Islet precursor cell (in vitro differentiated cells): ENCODE results near the gene SLC25A44.
A peak's percentile ranks its signal among the peaks of the same experiment; 100 is the strongest.

Experiments used
- DNase-seq: peaks from one replicate; pipeline ENCODE4 v3.0.0-alpha.2; 2018

The SLC25A44 gene

DNA sequence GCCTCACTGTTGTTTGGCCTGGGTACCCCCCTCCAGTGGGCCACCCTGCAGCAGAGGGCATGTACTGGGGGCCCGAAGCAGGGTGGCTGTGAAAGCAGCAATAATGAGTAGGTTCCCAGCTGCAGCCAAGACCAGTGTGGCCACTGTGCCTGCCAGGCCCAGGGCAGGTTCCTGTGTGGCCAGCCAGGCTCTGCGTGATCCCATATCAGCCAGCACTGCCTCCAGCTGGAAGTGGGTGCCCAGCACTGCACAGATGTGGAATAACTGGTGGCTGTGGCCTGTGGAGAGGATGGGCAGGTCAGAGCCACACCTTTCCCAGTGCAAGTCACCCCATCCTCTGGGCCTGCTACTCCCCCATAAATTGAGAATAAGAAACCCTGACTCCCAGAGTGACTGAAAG is 50.2 kb downstream of the SLC25A44 start:
- peak; percentile 64 for DNase-seq

DNA sequence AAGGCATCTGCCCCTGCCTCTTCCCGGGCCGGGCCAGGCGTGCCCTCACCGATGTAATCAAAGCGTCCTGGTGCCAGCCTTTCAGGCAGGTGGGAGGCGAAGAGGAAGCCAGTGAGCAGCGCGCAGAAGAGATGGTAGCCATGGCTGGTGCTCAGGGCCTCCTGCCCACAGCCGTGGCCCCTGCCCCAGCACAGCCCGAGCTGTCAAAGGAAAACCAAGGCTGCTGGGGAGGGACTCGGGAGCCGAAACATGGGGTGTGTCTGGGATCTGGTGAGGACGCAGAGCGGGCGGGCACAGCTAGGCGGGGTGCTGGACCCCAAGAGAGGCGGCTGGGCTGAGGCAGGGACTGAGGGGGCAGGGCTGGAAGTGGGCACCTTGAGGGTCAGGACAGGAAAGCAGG is 50.8 kb downstream of the SLC25A44 start:
- DNase-seq, result no peak

DNA sequence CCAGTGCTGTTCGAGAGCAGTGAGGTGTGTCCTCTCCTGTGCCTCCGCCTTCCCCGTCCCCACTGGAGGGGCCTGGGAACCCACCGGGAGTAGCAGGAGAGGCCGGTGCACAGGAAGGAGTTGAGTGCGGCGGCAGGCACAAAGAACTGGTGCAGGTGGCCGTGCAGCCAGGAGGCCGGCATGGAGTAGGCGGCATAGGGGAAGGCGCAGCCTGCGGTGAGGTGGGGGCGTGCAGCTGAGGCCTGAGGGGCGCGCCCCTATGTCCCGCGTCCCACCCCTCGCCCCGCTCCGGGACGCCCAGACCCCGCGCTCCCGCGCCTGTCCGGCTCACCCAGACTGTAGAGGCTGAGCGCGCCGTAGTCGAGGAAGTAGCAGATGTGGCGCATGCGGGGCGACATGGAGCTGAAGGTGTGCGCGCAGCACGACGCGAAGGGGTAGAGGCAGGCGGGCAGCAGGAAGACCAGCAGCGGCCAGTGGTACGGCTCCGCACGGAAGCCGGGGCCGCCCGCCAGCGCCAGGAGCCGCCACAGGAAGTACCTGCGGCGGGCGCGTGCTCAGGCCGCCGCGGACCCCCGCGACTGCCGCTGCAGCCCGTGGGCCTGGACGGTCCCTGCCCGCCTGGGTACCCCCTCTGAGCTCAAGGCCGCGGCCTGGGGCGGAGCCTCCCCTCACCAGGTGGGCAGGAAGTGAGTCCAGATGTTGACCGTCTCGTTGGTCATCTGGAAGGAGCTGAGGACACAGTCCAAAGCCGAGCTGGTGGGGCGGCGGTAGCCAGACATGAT is 51.7 kb downstream of the SLC25A44 start:
- DNase-seq, result no peak

DNA sequence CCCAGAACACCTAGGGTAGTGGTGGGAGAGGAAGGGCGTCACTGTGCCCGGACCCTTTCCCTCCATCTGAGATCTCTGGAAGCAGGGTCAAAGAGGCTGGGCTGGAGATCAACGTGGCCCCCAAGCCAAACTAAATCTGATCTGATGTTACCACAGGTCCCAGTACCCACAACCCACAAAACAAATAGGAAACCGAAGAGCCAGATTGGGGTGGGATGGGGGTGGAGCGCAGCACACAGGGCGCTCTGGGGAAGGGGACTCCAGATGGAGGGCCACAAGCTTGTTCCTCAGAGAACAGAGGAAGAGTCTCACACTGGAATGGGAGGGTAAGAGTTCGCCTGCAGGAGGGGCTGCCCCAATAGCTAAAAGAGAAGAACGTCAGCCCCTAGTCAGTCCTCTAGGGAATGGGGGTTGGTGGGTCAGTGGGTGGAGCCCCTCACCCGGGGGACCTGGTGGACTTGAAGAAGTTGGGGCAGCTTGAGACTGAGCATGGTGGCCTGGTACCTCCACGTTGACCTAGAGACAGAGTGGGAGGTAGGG is 52.4 kb downstream of the SLC25A44 start:
- no peak for DNase-seq

DNA sequence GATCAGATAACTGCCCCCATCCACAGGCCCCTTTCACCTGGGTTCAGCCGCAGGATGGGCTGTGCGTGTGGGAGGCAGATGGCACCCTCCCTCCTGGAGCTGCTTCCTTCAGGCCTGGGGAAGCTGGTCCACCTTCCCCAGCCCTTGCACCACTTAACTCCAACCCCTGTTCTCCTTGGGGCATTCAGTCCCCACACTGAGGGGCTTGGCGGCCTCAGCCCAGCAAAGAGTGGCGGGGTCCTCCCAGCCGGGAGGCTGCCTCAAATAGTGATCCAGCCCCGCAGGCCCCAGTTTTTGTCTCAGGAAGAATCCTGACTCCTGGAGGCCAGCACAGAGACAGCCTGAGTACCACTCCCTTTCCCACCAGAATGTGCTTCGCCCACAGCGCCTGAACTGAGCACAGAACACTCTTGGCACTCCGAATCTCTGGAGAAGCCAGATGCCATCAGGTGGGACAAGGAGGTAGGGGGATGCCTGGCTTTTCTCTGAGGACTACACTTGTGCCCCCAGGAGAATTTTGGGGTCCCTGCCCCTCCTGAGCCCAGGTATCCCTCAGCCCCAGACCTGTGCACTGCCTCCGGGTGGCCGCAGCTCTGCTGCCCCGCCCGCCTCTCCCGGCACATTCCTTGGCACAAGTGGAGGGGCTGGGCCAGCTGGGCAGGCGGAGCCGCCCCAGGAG is 53.0 kb downstream of the SLC25A44 start:
- DNase-seq, result no peak

DNA sequence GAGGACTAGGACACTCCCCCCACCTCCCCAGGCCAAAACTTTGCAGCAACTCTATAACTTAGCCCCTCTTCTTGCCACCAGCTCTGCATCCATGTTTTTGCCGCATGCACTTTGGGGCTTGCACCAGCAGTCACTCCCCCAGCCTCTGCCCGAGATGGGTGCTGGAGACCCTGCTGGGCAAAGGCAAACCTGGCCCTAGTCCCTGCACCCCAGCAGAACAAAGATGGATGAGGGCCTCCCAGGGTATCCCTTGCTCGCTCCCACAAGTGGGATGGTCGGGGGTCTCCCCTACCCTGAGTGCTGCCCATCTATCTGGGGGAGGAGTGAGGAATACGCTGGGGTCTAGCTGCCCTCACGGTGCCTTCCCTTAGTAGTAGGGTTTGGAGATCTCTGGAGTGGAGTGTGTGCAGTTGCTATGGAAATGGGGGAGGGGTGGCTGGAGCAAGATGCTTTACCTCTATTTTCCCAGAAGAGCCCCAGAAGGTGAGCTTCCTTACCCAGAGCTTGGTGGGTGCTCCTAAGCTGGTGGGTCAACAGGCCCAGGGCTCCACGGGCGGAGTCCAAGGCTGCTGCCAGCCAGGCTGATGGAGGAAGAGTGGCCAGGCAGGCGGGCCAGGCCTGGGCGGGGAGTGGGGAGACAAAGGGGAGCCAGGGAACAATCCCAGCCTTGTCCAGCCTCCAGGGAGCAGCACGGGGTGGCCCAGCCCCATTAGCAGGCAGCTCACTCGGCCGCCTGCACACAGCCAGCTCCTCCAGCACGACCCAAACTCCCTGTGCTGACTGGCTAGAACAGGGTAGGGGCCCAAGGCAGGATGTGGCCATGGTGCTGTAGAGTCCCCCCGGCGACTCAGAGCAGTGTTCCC is 53.8 kb downstream of the SLC25A44 start, which contains the start of gene PAQR6:
PAQR6 (minus strand) TSS at position 597 of the 863 bp plus-strand sequence. CDS start 1,325 bp downstream, outside the sequence.
- DNase-seq, result peak; percentile 63

DNA sequence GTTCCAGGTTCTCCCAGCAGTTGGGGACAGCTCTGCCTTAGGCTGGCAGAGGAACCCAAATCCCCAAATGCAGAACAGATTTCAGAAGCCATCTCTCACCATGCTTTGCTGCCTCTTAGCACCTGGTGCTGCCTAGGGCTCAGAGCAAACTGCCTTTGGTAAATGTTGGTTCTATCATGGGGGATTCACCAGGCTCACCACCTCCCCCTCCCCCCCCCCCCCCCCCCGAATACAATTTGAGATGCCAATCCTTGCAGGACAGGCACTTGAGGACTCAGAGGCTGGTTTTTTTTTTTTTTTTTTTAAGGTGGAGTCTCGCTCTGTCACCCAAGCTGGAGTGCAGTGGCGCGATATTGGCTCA is 54.4 kb downstream of the SLC25A44 start:
- no peak for DNase-seq

DNA sequence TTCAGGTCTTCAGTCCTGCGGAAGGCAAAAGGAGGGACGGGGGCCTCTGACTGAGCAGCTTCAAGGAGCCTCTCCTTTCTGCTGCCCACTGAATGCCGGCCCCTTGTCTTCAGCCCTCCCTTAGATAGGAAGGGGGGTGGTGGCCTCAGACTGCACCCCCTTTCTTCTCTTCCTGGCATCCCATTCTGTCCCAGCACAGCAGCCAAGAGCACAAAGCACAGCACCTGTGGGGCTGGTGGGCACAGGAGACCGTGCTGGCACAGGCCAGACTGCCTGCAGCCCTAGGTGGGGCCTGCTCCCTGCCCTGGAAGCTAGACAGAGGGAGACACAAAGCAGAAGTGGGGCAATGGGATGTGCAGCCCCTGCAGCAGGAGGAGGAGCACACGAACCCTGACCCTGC is 55.7 kb downstream of the SLC25A44 start:
- DNase-seq, result no peak

DNA sequence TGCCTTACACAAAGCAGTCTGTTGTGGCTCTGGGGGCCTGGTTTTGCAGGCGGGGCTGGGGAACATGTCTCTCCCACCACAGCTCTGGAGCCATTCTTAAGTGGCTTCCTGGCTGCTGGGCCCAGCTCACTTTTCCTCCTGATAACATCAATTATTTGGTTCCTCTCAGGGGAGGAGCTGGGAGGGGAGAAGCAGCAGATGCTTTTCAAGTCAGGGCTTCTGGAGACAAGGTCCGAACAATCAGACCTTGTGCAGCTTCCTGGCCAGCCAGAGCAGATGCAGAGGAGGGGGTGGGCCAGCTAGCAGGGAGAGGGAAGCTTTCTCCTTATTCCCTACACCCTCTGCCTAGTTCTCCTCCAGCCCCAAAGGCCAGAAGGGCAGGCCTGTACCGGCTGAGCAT is 57.6 kb downstream of the SLC25A44 start:
- DNase-seq, result peak; percentile 97

DNA sequence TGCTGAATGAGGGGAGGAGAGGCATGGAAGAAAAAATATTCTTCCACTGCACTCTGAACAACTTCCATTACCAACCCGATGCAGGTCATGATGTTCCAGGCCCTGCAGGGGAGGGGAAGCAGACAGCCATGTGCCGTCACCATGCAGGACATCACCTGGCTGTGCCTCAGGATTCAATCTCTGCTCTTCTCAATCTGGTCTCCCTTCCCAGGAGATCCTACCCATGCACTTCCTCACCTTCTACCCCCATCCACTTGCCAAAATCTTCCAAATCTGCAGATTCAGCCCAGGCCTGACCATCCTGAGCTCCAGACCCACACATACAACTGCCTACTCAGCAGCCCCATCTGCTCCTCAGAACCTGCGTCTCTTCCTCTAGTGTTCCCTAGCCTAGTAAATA is 59.7 kb downstream of the SLC25A44 start:
- DNase-seq, result no peak

DNA sequence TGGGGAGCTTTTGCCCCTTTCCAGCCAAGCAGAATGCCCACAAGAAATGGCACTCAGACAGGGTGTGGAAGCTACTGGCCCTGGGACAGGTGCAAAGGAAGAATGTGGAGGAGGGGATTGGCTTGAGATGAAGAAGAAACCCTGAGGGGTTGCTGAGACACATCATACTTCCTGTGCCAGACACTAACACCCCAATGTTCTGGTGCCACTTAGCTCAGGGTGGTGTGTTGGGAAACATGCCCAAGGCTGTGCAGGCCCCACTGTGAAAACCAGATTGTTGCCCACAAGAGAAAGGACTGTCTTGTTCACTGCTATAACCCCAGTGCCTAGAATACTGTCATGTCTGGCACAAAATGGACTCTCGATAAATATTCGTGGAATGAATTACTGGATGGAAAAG is 63.8 kb downstream of the SLC25A44 start:
- DNase-seq, result no peak

DNA sequence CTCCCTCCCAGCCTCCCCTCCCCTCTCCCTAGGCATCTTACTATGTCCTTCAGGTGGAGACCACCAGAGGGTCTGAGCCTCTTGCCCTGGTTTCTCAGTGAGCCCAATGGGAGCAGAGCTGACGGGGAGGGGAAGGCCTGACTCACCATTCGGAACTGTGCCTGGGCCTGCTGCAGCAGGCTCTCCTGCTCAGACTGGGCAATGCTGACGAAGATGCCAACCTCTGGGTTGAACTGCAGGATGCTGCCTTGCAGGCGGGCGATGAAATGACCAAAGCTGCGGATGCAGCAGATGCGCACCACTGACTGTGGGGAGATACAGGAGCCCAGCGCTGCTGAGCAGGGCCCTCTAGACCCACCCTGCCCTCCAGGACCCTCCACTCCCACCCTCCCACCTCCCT is 65.0 kb downstream of the SLC25A44 start:
- DNase-seq, result no peak

DNA sequence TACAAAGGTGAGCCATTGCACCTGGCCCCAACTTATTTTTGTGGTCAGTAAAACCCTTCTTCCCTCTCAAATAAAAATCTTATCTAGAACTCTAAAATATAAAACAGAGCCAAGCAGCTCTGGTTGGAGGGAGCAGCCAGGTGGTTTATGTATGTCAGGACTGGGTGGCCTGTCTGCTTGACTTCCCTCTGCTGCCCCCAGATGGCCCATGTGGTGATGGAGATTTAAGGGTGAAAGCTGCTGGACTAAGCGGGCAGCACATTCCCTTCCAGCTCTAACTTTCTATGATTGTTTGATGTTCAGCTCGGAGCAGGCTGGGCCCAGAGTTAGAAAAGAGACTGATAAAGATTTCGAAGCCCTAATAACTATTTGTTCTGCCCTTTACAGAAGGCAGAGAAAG is 65.9 kb downstream of the SLC25A44 start:
- no peak for DNase-seq

DNA sequence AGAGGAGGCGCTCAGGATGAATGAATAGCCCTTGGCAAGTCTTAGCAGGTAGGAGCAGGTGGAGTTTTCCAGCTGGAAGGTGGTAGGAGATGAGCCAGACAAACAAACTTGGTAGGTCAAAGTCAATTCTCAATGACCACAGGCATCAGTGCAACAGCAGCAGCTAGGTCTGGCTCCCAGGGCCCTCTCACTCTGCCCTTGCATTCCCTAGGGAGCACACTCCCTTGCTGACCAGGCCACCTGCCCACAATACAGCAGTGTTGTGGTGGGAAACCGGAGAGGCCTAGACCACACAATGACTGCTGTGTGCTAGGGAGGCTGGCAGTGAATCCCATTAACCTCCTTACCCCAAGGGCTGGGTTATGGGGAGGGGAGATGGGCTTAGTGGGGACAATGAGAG is 67.0 kb downstream of the SLC25A44 start:
- DNase-seq, result peak; percentile 65
